GM23338 (cell line): ENCODE results near the gene ETF1. TPM values are rescaled to one million over a fixed set of nuclear protein-coding genes. Genes with fewer than 3 reads are reported as not detected.

Experiments
- ATAC-seq: fragments of 200-7000 bp; cut with Tn5 transposase; 3 replicates; pipeline ENCODE4 v1.9.1; 2020
- DNase-seq: peaks from one replicate; pipeline ENCODE4 v3.0.0-alpha.2; 2015; ENCODE audit warnings: low spot score
- H2AFZ ChIP-seq: fragments of 200-600 bp; sonication (generic); 2 replicates; pipeline ENCODE4 v1.8.0; 2016; ENCODE audit warnings: antibody characterized with exemption, mild to moderate bottlenecking, moderate library complexity
- H3F3A ChIP-seq: fragments of 200-600 bp; sonication (generic); replicated peaks from 2 replicates; pipeline ENCODE4 v1.8.0; 2017; ENCODE audit warnings: antibody characterized with exemption, mixed run types, low read depth
- H3K27ac ChIP-seq: fragments of 200-600 bp; sonication (generic); 2 replicates; pipeline ENCODE4 v1.6.1; 2016; ENCODE audit warnings: low read depth
- H3K27me3 ChIP-seq: fragments of 200-600 bp; sonication (generic); 2 replicates; pipeline ENCODE4 v1.8.0; 2016; ENCODE audit warnings: mild to moderate bottlenecking, mixed run types, moderate library complexity; ENCODE audit not compliant: insufficient read depth
- H3K36me3 ChIP-seq: fragments of 200-600 bp; sonication (generic); 2 replicates; pipeline ENCODE4 v1.8.0; 2016; ENCODE audit warnings: mild to moderate bottlenecking; ENCODE audit not compliant: insufficient read depth
- H3K4me1 ChIP-seq: fragments of 200-600 bp; sonication (generic); 2 replicates; pipeline ENCODE4 v1.8.0; 2016; ENCODE audit warnings: mild to moderate bottlenecking, moderate library complexity; ENCODE audit not compliant: insufficient read depth
- H3K4me2 ChIP-seq: fragments of 200-600 bp; sonication (generic); 2 replicates; pipeline ENCODE4 v1.7.1; 2017; ENCODE audit warnings: mixed run types
- H3K4me3 ChIP-seq: fragments of 200-600 bp; sonication (generic); 2 replicates; pipeline ENCODE4 v1.6.1; 2016; ENCODE audit warnings: mixed run types
- H3K79me2 ChIP-seq: fragments of 200-600 bp; sonication (generic); replicated peaks from 2 replicates; pipeline ENCODE4 v1.8.0; 2017; ENCODE audit warnings: mild to moderate bottlenecking; ENCODE audit not compliant: insufficient read depth
- H3K9me2 ChIP-seq: fragments of 200-600 bp; sonication (generic); 2 replicates; pipeline ENCODE4 v1.8.0; 2017; ENCODE audit not compliant: insufficient read depth
- H4K20me1 ChIP-seq: fragments of 200-600 bp; sonication (generic); replicated peaks from 2 replicates; pipeline ENCODE4 v1.8.0; 2017; ENCODE audit warnings: mild to moderate bottlenecking; ENCODE audit not compliant: insufficient read depth
- H3K27ac Mint-ChIP-seq: 2 replicates; pipeline ENCODE4 v1.8.0; 2020; ENCODE audit warnings: inconsistent platforms, mild to moderate bottlenecking, moderate library complexity, mixed read lengths
- H3K27me3 Mint-ChIP-seq: 3 replicates; pipeline ENCODE4 v1.8.0; 2022; ENCODE audit warnings: low read depth, mild to moderate bottlenecking, moderate library complexity, mixed read lengths, inconsistent platforms; ENCODE audit not compliant: insufficient read depth, poor library complexity
- H3K36me3 Mint-ChIP-seq: 3 replicates; pipeline ENCODE4 v1.8.0; 2021; ENCODE audit warnings: low read depth, mild to moderate bottlenecking, inconsistent platforms, moderate library complexity, mixed read lengths
- H3K4me1 Mint-ChIP-seq: 3 replicates; pipeline ENCODE4 v1.8.0; 2020; ENCODE audit warnings: mild to moderate bottlenecking, inconsistent platforms, mixed read lengths
- H3K4me3 Mint-ChIP-seq: 3 replicates; pipeline ENCODE4 v1.8.0; 2021; ENCODE audit warnings: moderate library complexity, mild to moderate bottlenecking, inconsistent platforms, mixed read lengths
- H3K9me3 Mint-ChIP-seq: 3 replicates; pipeline ENCODE4 v1.8.0; 2020; ENCODE audit warnings: moderate library complexity, mild to moderate bottlenecking, inconsistent platforms, mixed read lengths
- CREB1 ChIP-seq: fragments of 250-450 bp; sonication (Bioruptor Pico); IDR thresholded peaks from 2 replicates; pipeline ENCODE4 v1.5.0; 2020; ENCODE audit warnings: low read depth, mild to moderate bottlenecking, moderate library complexity
- EZH2phosphoT487 ChIP-seq: fragments of 200-600 bp; sonication (generic); IDR thresholded peaks from one replicate; pipeline ENCODE4 v1.8.1; 2018; ENCODE audit warnings: antibody characterized with exemption; ENCODE audit not compliant: unreplicated experiment
- JUNB ChIP-seq: IDR thresholded peaks from one replicate; pipeline ENCODE4 v1.6.1; 2016; ENCODE audit warnings: antibody characterized with exemption; ENCODE audit not compliant: unreplicated experiment
- polyA plus RNA-seq: library from polyadenylated mRNA; unstranded; fragments of >200 nt; fragmentation: Nextera tagmentation; extraction: Ambion mirVana; gene quantifications from 2 replicates; pipeline ENCODE4 v1.2.1, GENCODE V29; 2016
- total RNA-seq: library from RNA; depleted of rRNA; stranded (reverse); fragments of >200 nt; shearing (Covaris generic); gene quantifications from 2 replicates; pipeline ENCODE4 v1.2.3, GENCODE V29; 2014
- TF ChIP-seq, protein P1 (sequence below), 2 experiments: fragments of 200-600 bp in 1 of 2; sonication (generic) in 1 of 2; conservative IDR thresholded peaks; 2 replicates each; pipeline versions ENCODE4 v1.5.1 to v1.6.1; 2016 to 2017; ENCODE audit warnings: antibody characterized with exemption in 2 of 2, low read depth in 2 of 2, mild to moderate bottlenecking in 2 of 2, moderate library complexity in 1 of 2
- TF ChIP-seq, protein P2 (sequence below): fragments of 250-450 bp; sonication (Bioruptor Pico); IDR thresholded peaks from 2 replicates; pipeline ENCODE4 v1.5.0; 2020; ENCODE audit warnings: mild to moderate bottlenecking, moderate library complexity
- TF ChIP-seq, protein P3 (sequence below): IDR thresholded peaks from 2 replicates; pipeline ENCODE4 v1.6.1; 2016; ENCODE audit warnings: antibody characterized with exemption

The ETF1 gene
- total and polyA plus RNA-seq, 2 experiments from 2014 or later, result 68.9 to 136 TPM

DNA sequence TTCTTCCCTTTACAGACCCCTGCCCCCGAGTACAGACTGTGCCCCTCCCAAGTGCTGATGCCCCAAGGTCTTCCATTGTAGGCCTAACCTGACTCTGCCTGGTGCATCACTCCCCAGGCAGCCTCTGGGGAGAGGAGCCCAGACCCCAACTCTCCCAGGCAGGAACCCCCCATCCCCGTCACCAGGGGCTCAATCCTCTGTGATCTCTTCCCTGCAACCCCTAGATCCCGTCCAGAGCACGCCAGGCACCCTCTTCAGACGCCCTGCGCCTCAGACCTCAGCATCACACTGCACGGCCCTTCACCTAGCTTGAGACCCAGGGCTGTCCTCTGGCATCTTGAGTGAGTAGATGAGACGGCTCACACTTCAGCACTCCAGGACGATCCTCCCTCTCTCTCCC lies 84.2 kb downstream of the ETF1 start:
- ATAC-seq (no peak), DNase-seq (no peak)
- Mint-ChIP-seq H3K4me1 (peaks cover 34% of the 10 kb centered on the region), H3K9me3 (no peaks in the 10 kb centered on the region; the same call in 2 of the 3 replicates), H3K27ac (no peak overlapping the region), H3K4me3 (no peak overlapping the region), H3K36me3 (no peaks in the 10 kb centered on the region), H3K27me3 (peaks cover 13% of the 10 kb centered on the region)
- TF ChIP-seq, protein P1, sequence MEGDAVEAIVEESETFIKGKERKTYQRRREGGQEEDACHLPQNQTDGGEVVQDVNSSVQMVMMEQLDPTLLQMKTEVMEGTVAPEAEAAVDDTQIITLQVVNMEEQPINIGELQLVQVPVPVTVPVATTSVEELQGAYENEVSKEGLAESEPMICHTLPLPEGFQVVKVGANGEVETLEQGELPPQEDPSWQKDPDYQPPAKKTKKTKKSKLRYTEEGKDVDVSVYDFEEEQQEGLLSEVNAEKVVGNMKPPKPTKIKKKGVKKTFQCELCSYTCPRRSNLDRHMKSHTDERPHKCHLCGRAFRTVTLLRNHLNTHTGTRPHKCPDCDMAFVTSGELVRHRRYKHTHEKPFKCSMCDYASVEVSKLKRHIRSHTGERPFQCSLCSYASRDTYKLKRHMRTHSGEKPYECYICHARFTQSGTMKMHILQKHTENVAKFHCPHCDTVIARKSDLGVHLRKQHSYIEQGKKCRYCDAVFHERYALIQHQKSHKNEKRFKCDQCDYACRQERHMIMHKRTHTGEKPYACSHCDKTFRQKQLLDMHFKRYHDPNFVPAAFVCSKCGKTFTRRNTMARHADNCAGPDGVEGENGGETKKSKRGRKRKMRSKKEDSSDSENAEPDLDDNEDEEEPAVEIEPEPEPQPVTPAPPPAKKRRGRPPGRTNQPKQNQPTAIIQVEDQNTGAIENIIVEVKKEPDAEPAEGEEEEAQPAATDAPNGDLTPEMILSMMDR (conservative IDR thresholded peaks at IDR 0.05; ENCODE audit: low read depth in 2 of 2), result no peak
- TF ChIP-seq, protein P2, sequence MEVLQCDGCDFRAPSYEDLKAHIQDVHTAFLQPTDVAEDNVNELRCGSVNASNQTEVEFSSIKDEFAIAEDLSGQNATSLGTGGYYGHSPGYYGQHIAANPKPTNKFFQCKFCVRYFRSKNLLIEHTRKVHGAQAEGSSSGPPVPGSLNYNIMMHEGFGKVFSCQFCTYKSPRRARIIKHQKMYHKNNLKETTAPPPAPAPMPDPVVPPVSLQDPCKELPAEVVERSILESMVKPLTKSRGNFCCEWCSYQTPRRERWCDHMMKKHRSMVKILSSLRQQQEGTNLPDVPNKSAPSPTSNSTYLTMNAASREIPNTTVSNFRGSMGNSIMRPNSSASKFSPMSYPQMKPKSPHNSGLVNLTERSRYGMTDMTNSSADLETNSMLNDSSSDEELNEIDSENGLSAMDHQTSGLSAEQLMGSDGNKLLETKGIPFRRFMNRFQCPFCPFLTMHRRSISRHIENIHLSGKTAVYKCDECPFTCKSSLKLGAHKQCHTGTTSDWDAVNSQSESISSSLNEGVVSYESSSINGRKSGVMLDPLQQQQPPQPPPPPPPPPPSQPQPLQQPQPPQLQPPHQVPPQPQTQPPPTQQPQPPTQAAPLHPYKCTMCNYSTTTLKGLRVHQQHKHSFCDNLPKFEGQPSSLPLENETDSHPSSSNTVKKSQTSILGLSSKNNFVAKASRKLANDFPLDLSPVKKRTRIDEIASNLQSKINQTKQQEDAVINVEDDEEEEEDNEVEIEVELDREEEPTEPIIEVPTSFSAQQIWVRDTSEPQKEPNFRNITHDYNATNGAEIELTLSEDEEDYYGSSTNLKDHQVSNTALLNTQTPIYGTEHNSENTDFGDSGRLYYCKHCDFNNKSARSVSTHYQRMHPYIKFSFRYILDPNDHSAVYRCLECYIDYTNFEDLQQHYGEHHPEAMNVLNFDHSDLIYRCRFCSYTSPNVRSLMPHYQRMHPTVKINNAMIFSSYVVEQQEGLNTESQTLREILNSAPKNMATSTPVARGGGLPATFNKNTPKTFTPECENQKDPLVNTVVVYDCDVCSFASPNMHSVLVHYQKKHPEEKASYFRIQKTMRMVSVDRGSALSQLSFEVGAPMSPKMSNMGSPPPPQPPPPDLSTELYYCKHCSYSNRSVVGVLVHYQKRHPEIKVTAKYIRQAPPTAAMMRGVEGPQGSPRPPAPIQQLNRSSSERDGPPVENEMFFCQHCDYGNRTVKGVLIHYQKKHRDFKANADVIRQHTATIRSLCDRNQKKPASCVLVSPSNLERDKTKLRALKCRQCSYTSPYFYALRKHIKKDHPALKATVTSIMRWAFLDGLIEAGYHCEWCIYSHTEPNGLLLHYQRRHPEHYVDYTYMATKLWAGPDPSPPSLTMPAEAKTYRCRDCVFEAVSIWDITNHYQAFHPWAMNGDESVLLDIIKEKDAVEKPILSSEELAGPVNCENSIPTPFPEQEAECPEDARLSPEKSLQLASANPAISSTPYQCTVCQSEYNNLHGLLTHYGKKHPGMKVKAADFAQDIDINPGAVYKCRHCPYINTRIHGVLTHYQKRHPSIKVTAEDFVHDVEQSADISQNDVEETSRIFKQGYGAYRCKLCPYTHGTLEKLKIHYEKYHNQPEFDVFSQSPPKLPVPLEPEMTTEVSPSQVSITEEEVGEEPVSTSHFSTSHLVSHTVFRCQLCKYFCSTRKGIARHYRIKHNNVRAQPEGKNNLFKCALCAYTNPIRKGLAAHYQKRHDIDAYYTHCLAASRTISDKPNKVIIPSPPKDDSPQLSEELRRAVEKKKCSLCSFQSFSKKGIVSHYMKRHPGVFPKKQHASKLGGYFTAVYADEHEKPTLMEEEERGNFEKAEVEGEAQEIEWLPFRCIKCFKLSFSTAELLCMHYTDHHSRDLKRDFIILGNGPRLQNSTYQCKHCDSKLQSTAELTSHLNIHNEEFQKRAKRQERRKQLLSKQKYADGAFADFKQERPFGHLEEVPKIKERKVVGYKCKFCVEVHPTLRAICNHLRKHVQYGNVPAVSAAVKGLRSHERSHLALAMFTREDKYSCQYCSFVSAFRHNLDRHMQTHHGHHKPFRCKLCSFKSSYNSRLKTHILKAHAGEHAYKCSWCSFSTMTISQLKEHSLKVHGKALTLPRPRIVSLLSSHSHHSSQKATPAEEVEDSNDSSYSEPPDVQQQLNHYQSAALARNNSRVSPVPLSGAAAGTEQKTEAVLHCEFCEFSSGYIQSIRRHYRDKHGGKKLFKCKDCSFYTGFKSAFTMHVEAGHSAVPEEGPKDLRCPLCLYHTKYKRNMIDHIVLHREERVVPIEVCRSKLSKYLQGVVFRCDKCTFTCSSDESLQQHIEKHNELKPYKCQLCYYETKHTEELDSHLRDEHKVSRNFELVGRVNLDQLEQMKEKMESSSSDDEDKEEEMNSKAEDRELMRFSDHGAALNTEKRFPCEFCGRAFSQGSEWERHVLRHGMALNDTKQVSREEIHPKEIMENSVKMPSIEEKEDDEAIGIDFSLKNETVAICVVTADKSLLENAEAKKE (CRISPR knock-in tag), result no peak
- TF ChIP-seq CREB1, result no peak
- TF ChIP-seq JUNB, result no peak
- Histone ChIP-seq H3K4me1 (peaks cover 5% of the 10 kb centered on the region; the same call in 1 of the 2 replicates), H3K9me2 (no peaks in the 10 kb centered on the region), H2AFZ (no peak overlapping the region), H3K4me2 (no peak overlapping the region), H3K27me3 (no peaks in the 10 kb centered on the region), H3K27ac (no peak overlapping the region), H3K4me3 (no peak overlapping the region), H3K79me2 (no peaks in the 10 kb centered on the region), H3K36me3 (no peaks in the 10 kb centered on the region), H4K20me1 (no peaks in the 10 kb centered on the region), H3F3A (no peaks in the 10 kb centered on the region; the same call in 1 of the 2 replicates)

DNA sequence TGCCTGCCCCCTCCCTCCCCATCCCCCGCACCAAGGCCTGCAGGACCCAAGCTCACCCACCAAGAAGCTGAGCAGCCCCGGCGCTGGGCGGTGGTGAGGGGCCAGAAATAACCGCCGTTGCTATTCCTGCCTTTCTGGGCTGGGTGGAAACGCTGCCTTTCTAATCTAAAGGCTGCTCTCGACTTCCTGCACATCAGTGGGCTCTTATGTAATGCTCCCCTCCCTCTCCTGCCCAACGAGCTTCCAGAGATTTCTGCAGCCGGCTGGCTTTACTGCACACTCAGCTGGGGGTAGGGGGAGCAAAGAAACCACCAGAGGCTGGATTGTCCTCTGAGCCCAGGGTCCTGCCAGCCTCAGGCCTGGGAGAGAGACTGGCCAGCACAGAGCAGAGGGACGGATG lies 84.7 kb downstream of the ETF1 start:
- no peaks in the 10 kb centered on the region for H4K20me1 ChIP-seq
- H3K27ac Mint-ChIP-seq, result no peak overlapping the region
- ATAC-seq, result no peak
- no peaks in the 10 kb centered on the region for H3K9me2 ChIP-seq
- no peak overlapping the region for H3K4me3 ChIP-seq
- no peaks in the 10 kb centered on the region; the same call in 2 of the 3 replicates for H3K9me3 Mint-ChIP-seq
- H3K36me3 Mint-ChIP-seq, result no peaks in the 10 kb centered on the region
- no peaks in the 10 kb centered on the region; the same call in 1 of the 2 replicates for H3F3A ChIP-seq
- H3K4me3 Mint-ChIP-seq, result no peak overlapping the region
- no peak for DNase-seq
- H3K36me3 ChIP-seq, result no peaks in the 10 kb centered on the region
- H3K27ac ChIP-seq, result no peak overlapping the region
- peaks cover 5% of the 10 kb centered on the region; the same call in 1 of the 2 replicates for H3K4me1 ChIP-seq
- H3K27me3 Mint-ChIP-seq, result peaks cover 10% of the 10 kb centered on the region
- no peak overlapping the region for H2AFZ ChIP-seq
- peaks cover 37% of the 10 kb centered on the region for H3K4me1 Mint-ChIP-seq
- no peaks in the 10 kb centered on the region for H3K27me3 ChIP-seq
- H3K79me2 ChIP-seq, result no peaks in the 10 kb centered on the region
- H3K4me2 ChIP-seq, result no peak overlapping the region
- TF ChIP-seq EZH2phosphoT487 (no peak), CREB1 (no peak)
- TF ChIP-seq, protein P3, sequence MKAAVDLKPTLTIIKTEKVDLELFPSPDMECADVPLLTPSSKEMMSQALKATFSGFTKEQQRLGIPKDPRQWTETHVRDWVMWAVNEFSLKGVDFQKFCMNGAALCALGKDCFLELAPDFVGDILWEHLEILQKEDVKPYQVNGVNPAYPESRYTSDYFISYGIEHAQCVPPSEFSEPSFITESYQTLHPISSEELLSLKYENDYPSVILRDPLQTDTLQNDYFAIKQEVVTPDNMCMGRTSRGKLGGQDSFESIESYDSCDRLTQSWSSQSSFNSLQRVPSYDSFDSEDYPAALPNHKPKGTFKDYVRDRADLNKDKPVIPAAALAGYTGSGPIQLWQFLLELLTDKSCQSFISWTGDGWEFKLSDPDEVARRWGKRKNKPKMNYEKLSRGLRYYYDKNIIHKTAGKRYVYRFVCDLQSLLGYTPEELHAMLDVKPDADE, result no peak
